HCT116 (cell line): ENCODE results near the gene SLC6A18.

Source experiments
- CEBPB ChIP-seq: IDR thresholded peaks from 2 replicates; pipeline ENCODE4 v1.6.1; 2012; ENCODE audit warnings: low read depth
- EZH2 ChIP-seq: fragments of 200-600 bp; sonication (generic); IDR thresholded peaks from 2 replicates; pipeline ENCODE4 v1.6.1; 2017; ENCODE audit warnings: antibody characterized with exemption, mixed run types
- EZH2phosphoT487 ChIP-seq: fragments of 200-600 bp; IDR thresholded peaks from 2 replicates; pipeline ENCODE4 v1.6.1; 2018; ENCODE audit warnings: antibody characterized with exemption, borderline replicate concordance
- JUND ChIP-seq: IDR thresholded peaks from 2 replicates; pipeline ENCODE4 v1.6.1; 2012
- POLR2A ChIP-seq: IDR thresholded peaks from 2 replicates; pipeline ENCODE4 v1.7.0; 2011; ENCODE audit warnings: borderline replicate concordance; ENCODE audit not compliant: insufficient read depth, insufficient read length; ENCODE audit errors: extremely low read depth
- POLR2AphosphoS5 ChIP-seq: IDR thresholded peaks from 2 replicates; pipeline ENCODE4 v1.6.1; 2011; ENCODE audit warnings: mild to moderate bottlenecking, low read depth, low read length, moderate library complexity
- RAD21 ChIP-seq: IDR thresholded peaks from 2 replicates; pipeline ENCODE4 v1.6.1; 2012; ENCODE audit warnings: low read depth, mild to moderate bottlenecking
- SIN3A ChIP-seq: IDR thresholded peaks from 2 replicates; pipeline ENCODE4 v1.6.1; 2012; ENCODE audit warnings: low read depth
- SP1 ChIP-seq: IDR thresholded peaks from 2 replicates; pipeline ENCODE4 v1.6.1; 2012; ENCODE audit warnings: low read depth
- YY1 ChIP-seq: IDR thresholded peaks from 2 replicates; pipeline ENCODE4 v1.6.1; 2011; ENCODE audit warnings: low read length, low read depth, moderate library complexity, mild to moderate bottlenecking; ENCODE audit not compliant: insufficient replicate concordance; ENCODE audit errors: extremely low read depth
- ZNF274 ChIP-seq: fragments of 200-500 bp; sonication (Bioruptor generic); IDR thresholded peaks from 2 replicates; pipeline ENCODE4 v1.6.1; 2014; ENCODE audit warnings: mild to moderate bottlenecking, low read depth, low read length, inconsistent platforms
- TF ChIP-seq, protein P1 (sequence below), 3 experiments: fragments of 200-600 bp in 1 of 3; sonication (generic) in 1 of 3; IDR thresholded peaks in 2 of 3; conservative IDR thresholded peaks in 1 of 3; 2 replicates each; pipeline ENCODE4 v1.5.1; 2012 to 2017; ENCODE audit warnings: low read depth in 2 of 3, low read length in 2 of 3, antibody characterized with exemption in 1 of 3, borderline replicate concordance in 1 of 3, control low read depth in 1 of 3, mild to moderate bottlenecking in 1 of 3, mixed read lengths in 1 of 3, mixed run types in 1 of 3, moderate library complexity in 1 of 3; ENCODE audit not compliant: insufficient read depth in 1 of 3
- TF ChIP-seq, protein P2 (sequence below): IDR thresholded peaks from 2 replicates; pipeline ENCODE4 v1.6.1; 2012; ENCODE audit warnings: low read depth

DNA sequence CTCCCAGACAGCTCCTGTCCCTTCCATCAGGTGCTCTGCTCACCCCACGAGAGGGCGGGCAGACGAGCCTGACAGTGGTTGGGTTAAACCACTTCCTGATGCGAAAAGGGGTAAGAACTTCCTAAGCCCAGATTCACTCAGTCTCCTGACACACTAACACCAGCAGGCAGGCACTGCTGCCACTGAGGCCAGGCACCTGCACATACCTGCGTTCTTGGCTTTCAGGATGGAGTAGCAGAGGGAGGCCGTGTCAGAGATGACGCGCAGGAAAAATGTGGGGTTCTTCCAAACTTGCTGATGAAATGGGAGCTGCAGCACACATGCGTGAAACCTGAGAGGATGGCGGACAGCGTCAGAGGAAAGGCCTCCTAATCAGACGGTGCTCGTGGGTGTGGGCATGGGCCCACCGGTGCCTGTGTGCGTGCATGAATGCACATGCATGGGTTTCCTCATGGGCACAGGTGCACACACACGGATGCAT, 29.9 kb downstream of the SLC6A18 start:
- no peak for TF ChIP-seq SIN3A
- TF ChIP-seq, protein P1, sequence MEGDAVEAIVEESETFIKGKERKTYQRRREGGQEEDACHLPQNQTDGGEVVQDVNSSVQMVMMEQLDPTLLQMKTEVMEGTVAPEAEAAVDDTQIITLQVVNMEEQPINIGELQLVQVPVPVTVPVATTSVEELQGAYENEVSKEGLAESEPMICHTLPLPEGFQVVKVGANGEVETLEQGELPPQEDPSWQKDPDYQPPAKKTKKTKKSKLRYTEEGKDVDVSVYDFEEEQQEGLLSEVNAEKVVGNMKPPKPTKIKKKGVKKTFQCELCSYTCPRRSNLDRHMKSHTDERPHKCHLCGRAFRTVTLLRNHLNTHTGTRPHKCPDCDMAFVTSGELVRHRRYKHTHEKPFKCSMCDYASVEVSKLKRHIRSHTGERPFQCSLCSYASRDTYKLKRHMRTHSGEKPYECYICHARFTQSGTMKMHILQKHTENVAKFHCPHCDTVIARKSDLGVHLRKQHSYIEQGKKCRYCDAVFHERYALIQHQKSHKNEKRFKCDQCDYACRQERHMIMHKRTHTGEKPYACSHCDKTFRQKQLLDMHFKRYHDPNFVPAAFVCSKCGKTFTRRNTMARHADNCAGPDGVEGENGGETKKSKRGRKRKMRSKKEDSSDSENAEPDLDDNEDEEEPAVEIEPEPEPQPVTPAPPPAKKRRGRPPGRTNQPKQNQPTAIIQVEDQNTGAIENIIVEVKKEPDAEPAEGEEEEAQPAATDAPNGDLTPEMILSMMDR (IDR thresholded peaks at IDR 0.05 in 2 of 3, conservative IDR thresholded peaks at IDR 0.05 in 1 of 3; ENCODE audit: borderline replicate concordance in 1 of 3, insufficient read depth in 1 of 3, low read depth in 2 of 3, low read length in 2 of 3), result no peak
- TF ChIP-seq CEBPB, result no peak
- TF ChIP-seq POLR2A, result no peak
- TF ChIP-seq POLR2AphosphoS5, result no peak
- TF ChIP-seq EZH2, result no peak
- TF ChIP-seq YY1, result no peak
- no peak for TF ChIP-seq ZNF274
- TF ChIP-seq, protein P2, sequence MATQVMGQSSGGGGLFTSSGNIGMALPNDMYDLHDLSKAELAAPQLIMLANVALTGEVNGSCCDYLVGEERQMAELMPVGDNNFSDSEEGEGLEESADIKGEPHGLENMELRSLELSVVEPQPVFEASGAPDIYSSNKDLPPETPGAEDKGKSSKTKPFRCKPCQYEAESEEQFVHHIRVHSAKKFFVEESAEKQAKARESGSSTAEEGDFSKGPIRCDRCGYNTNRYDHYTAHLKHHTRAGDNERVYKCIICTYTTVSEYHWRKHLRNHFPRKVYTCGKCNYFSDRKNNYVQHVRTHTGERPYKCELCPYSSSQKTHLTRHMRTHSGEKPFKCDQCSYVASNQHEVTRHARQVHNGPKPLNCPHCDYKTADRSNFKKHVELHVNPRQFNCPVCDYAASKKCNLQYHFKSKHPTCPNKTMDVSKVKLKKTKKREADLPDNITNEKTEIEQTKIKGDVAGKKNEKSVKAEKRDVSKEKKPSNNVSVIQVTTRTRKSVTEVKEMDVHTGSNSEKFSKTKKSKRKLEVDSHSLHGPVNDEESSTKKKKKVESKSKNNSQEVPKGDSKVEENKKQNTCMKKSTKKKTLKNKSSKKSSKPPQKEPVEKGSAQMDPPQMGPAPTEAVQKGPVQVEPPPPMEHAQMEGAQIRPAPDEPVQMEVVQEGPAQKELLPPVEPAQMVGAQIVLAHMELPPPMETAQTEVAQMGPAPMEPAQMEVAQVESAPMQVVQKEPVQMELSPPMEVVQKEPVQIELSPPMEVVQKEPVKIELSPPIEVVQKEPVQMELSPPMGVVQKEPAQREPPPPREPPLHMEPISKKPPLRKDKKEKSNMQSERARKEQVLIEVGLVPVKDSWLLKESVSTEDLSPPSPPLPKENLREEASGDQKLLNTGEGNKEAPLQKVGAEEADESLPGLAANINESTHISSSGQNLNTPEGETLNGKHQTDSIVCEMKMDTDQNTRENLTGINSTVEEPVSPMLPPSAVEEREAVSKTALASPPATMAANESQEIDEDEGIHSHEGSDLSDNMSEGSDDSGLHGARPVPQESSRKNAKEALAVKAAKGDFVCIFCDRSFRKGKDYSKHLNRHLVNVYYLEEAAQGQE, result no peak
- TF ChIP-seq RAD21, result no peak
- TF ChIP-seq JUND, result no peak
- no peak for TF ChIP-seq SP1
- no peak for TF ChIP-seq EZH2phosphoT487
